RPMI8226 (cell line): ENCODE results near the gene REP15.
"Not testable (repeated sequence)": the region's sequence is repeated elsewhere in the genome, so short reads cannot be mapped to it uniquely, and the experiment has no call there.

Experiments used
- DNase-seq: peaks from one replicate; pipeline ENCODE4 v3.0.0-alpha.2; 2015

Gene REP15

GRCh38 chr12:27696293-27696652 lies at the start of gene REP15:
TSS of gene REP15 (plus strand) at chr12:27696447. CDS start at chr12:27696563, 116 bp downstream.
- no peak for DNase-seq

GRCh38 chr12:27650011-27650410 lies 46.2 kb upstream of the REP15 start:
- no peak for DNase-seq

GRCh38 chr12:27651201-27651600 lies 45.0 kb upstream of the REP15 start:
- DNase-seq = no peak

GRCh38 chr12:27652174-27652763 lies 44.0 kb upstream of the REP15 start:
- DNase-seq = peak; percentile 59

GRCh38 chr12:27653661-27654060 lies 42.6 kb upstream of the REP15 start:
- DNase-seq = peak; percentile 12

- DNase-seq = not testable (repeated sequence)
These were observed 40.8 kb upstream of the REP15 start for GRCh38 chr12:27655476-27655875.

- DNase-seq = no peak
These were observed 39.0 kb upstream of the REP15 start for GRCh38 chr12:27657296-27657695.

GRCh38 chr12:27665704-27666103 lies 30.5 kb upstream of the REP15 start:
- no peak for DNase-seq

- no peak for DNase-seq
These were observed 29.7 kb upstream of the REP15 start for GRCh38 chr12:27666510-27666909.

GRCh38 chr12:27667540-27667939 lies 28.7 kb upstream of the REP15 start:
- peak; percentile 90 for DNase-seq

GRCh38 chr12:27672051-27672450 lies 24.2 kb upstream of the REP15 start:
- no peak for DNase-seq

GRCh38 chr12:27672643-27673042 lies 23.6 kb upstream of the REP15 start:
- DNase-seq = no peak

GRCh38 chr12:27673101-27673718 lies 23.0 kb upstream of the REP15 start:
- DNase-seq = no peak

GRCh38 chr12:27674989-27675388 lies 21.3 kb upstream of the REP15 start:
- no peak for DNase-seq

- DNase-seq = no peak
These were observed 15.6 kb upstream of the REP15 start for GRCh38 chr12:27680619-27681018.

GRCh38 chr12:27682534-27682933 lies 13.7 kb upstream of the REP15 start:
- DNase-seq = no peak

GRCh38 chr12:27685274-27685673 lies 11.0 kb upstream of the REP15 start:
- no peak for DNase-seq

GRCh38 chr12:27686147-27686546 lies 10.1 kb upstream of the REP15 start:
- DNase-seq = no peak

GRCh38 chr12:27688671-27689070 lies 7.6 kb upstream of the REP15 start:
- DNase-seq = no peak

GRCh38 chr12:27689558-27690180 lies 6.6 kb upstream of the REP15 start:
- DNase-seq = no peak

- DNase-seq = no peak
These were observed 2.8 kb upstream of the REP15 start for GRCh38 chr12:27693403-27693802.

GRCh38 chr12:27695556-27696292 lies 523 bp upstream of the REP15 start:
- no peak for DNase-seq

- DNase-seq = no peak
These were observed 767 bp downstream of the REP15 start for GRCh38 chr12:27696864-27697564.
